Measurements from ENCODE around the gene RAB8A.

RAB8A gene
- 87.1 to 111 reads per million in 2 donors for total RNA-seq

- DNase-seq: peak; percentile 99
Observed at GRCh38 chr19:16111160-16111908, at the start of gene RAB8A. Gene RAB8A (plus strand): TSS chr19:16111889. CDS start chr19:16111902, 13 bp downstream.

- no peak for DNase-seq
Observed at GRCh38 chr19:16061943-16062342, 49.7 kb upstream of the RAB8A start.

GRCh38 chr19:16062789-16063188 lies 48.9 kb upstream of the RAB8A start:
- DNase-seq: peak; percentile 71

- DNase-seq: no peak
Observed at GRCh38 chr19:16064209-16064889, 47.3 kb upstream of the RAB8A start.

GRCh38 chr19:16066611-16067104 lies 45.0 kb upstream of the RAB8A start:
- DNase-seq: no peak

GRCh38 chr19:16067205-16067938 lies 44.3 kb upstream of the RAB8A start:
- DNase-seq: no peak

- DNase-seq: no peak
Observed at GRCh38 chr19:16068696-16069259, 42.9 kb upstream of the RAB8A start.

- no peak for DNase-seq
Observed at GRCh38 chr19:16069813-16070365, 41.8 kb upstream of the RAB8A start.

- DNase-seq: peak; percentile 73
Observed at GRCh38 chr19:16070366-16070990, 41.2 kb upstream of the RAB8A start.

GRCh38 chr19:16071072-16071691 lies 40.5 kb upstream of the RAB8A start:
- no peak for DNase-seq

- no peak for DNase-seq
Observed at GRCh38 chr19:16073481-16073880, 38.2 kb upstream of the RAB8A start.

- no peak for DNase-seq
Observed at GRCh38 chr19:16073988-16074387, 37.7 kb upstream of the RAB8A start.

GRCh38 chr19:16074488-16075365 lies 37.0 kb upstream of the RAB8A start:
- no peak for DNase-seq

- no peak for DNase-seq
Observed at GRCh38 chr19:16075430-16076153, 36.1 kb upstream of the RAB8A start.

GRCh38 chr19:16076154-16076957 lies 35.3 kb upstream of the RAB8A start, which contains the start of gene TPM4:
Gene TPM4 (plus strand): TSS chr19:16076495. CDS start chr19:16076566, 71 bp downstream.
- DNase-seq: peak; percentile 75

GRCh38 chr19:16076958-16077611 lies 34.6 kb upstream of the RAB8A start:
- peak; percentile 15 for DNase-seq

- DNase-seq: no peak
Observed at GRCh38 chr19:16077984-16078758, 33.5 kb upstream of the RAB8A start.
